ENCODE data around the gene TEAD3.

The TEAD3 gene

GRCh38 chr6:35474942-35475570, 21.8 kb downstream of the TEAD3 start:
- Histone ChIP-seq H3K4me3 (ENCODE audit: low read length in 2 of 2) (no peak overlapping the region), H3K9ac (ENCODE audit: low read length in 2 of 2) (no peak overlapping the region), H3K4me1 (ENCODE audit: control insufficient read depth, insufficient read depth, low read length) (peaks cover 27% of the 10 kb centered on the region), H3K9me3 (ENCODE audit: control insufficient read depth in 2 of 2, low read length in 2 of 2) (no peaks in the 10 kb centered on the region), H3K27me3 (ENCODE audit: control insufficient read depth in 1 of 2, insufficient read depth in 2 of 2, low read length in 2 of 2) (no peaks in the 10 kb centered on the region), H3K36me3 (ENCODE audit: control insufficient read depth in 2 of 2, insufficient read depth in 2 of 2, low read length in 2 of 2) (peaks cover 51 to 59% of the 10 kb centered on the region in 2 donors), H3K27ac (ENCODE audit: low read length) (peak overlapping the region; percentile 18)

DNA sequence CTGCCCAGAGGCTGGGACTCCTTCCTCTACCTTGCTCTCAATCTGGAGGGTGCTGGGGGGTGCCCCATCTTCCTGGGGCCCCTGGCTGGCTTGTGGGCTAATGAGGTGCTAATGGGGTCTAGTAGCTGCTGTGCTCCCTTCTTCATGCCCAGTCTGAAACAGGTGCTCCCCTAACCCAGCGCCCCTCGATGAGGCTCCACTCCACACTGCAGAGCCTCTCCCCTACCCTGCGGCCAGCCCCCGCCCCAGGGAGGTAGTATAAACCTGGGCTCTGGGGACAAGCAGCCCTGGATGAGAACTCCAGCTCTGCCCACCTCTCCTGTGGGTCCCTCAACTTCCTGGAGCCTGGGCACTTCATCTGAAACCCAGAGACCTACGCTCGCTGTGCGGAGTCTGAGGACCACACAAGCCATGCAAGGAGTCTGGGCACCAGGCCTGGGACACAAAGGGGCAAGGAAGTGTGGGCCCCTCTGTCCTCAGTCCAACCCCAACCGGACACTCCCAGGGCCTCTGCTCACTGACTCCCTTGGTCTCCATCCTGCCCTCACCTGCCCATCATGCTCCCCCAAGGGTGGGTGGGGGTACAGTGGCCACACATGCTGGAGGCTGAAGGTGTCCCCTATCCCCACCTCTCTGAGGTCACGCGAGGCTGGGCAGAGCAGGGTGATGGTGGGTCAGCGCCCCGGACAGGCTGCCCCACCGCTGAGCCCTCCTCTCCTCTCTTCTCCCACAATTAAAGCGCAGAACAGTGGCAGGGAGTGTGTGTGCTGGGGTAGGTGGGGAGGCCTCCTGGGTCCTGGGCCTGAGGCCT, 22.5 kb downstream of the TEAD3 start:
- Histone ChIP-seq H3K9ac (ENCODE audit: low read length in 2 of 2) (no peak overlapping the region), H3K4me3 (ENCODE audit: low read length in 2 of 2) (no peak overlapping the region), H3K27ac (ENCODE audit: low read length) (peak overlapping the region; percentile 24), H3K4me1 (ENCODE audit: control insufficient read depth, insufficient read depth, low read length) (peaks cover 34% of the 10 kb centered on the region), H3K36me3 (ENCODE audit: control insufficient read depth in 2 of 2, insufficient read depth in 2 of 2, low read length in 2 of 2) (peaks cover 50 to 54% of the 10 kb centered on the region in 2 donors), H3K9me3 (ENCODE audit: control insufficient read depth in 2 of 2, low read length in 2 of 2) (no peaks in the 10 kb centered on the region), H3K27me3 (ENCODE audit: control insufficient read depth in 1 of 2, insufficient read depth in 2 of 2, low read length in 2 of 2) (no peaks in the 10 kb centered on the region)

DNA sequence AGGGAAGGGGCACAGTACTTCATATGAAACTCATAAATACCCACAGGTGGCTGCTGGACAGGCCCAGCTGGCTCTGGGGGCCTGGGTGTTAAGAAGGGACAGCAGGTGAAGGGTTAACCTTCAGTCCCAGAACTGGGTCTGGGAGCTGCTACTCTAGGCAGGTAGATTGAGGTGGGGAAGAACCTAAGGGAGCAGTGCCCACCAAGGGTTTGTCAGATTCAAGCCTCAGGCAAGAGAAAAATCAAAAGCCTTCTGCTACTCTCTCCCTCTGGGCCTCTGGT, 23.1 kb downstream of the TEAD3 start:
- Histone ChIP-seq H3K9ac (ENCODE audit: low read length in 2 of 2) (no peak overlapping the region), H3K9me3 (ENCODE audit: control insufficient read depth in 2 of 2, low read length in 2 of 2) (no peaks in the 10 kb centered on the region), H3K36me3 (ENCODE audit: control insufficient read depth in 2 of 2, insufficient read depth in 2 of 2, low read length in 2 of 2) (peaks cover 50 to 51% of the 10 kb centered on the region in 2 donors), H3K4me3 (ENCODE audit: low read length in 2 of 2) (no peak overlapping the region), H3K27me3 (ENCODE audit: control insufficient read depth in 1 of 2, insufficient read depth in 2 of 2, low read length in 2 of 2) (no peaks in the 10 kb centered on the region), H3K4me1 (ENCODE audit: control insufficient read depth, insufficient read depth, low read length) (peaks cover 39% of the 10 kb centered on the region), H3K27ac (ENCODE audit: low read length) (peak overlapping the region; percentile 24)

- Histone ChIP-seq H3K9ac (ENCODE audit: low read length in 2 of 2) (no peak overlapping the region), H3K9me3 (ENCODE audit: control insufficient read depth in 2 of 2, low read length in 2 of 2) (no peaks in the 10 kb centered on the region), H3K27ac (ENCODE audit: low read length) (peak overlapping the region; percentile 24), H3K4me3 (ENCODE audit: low read length in 2 of 2) (no peak overlapping the region), H3K36me3 (ENCODE audit: control insufficient read depth in 2 of 2, insufficient read depth in 2 of 2, low read length in 2 of 2) (peaks cover 47% of the 10 kb centered on the region in 2 donors), H3K27me3 (ENCODE audit: control insufficient read depth in 1 of 2, insufficient read depth in 2 of 2, low read length in 2 of 2) (no peaks in the 10 kb centered on the region), H3K4me1 (ENCODE audit: control insufficient read depth, insufficient read depth, low read length) (peaks cover 39% of the 10 kb centered on the region)
Observed at GRCh38 chr6:35473075-35473849, 23.6 kb downstream of the TEAD3 start.

DNA sequence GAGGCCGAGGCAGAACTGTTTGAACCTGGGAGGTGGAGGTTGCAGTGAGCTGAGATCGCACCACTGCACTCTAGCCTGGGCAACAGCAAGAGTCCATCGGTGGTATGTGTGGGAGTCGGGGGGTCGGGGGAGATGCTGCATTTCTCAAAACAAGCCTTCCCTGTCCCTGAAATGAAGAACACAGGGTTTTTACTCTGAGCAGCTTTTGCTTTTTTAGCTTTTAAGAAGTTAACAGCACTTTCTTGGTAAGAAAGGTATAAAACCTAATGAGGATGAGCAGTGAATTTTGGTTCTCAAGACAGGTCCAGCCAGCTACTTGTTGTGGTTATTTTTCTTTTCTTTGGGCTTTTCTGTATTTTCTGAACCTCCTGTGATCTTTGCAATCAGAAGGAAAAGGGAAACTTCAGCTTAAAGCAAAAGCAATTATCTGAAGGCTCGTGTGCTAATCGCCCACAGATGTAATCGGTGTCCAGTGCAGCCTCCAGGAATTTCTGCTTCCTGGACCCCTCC, 25.0 kb downstream of the TEAD3 start:
- Histone ChIP-seq H3K27me3 (ENCODE audit: control insufficient read depth in 1 of 2, insufficient read depth in 2 of 2, low read length in 2 of 2) (no peaks in the 10 kb centered on the region), H3K36me3 (ENCODE audit: control insufficient read depth in 2 of 2, insufficient read depth in 2 of 2, low read length in 2 of 2) (peaks cover 35 to 41% of the 10 kb centered on the region in 2 donors), H3K9ac (ENCODE audit: low read length in 2 of 2) (no peak overlapping the region), H3K9me3 (ENCODE audit: control insufficient read depth in 2 of 2, low read length in 2 of 2) (no peaks in the 10 kb centered on the region), H3K4me3 (ENCODE audit: low read length in 2 of 2) (no peak overlapping the region), H3K4me1 (ENCODE audit: control insufficient read depth, insufficient read depth, low read length) (peaks cover 47% of the 10 kb centered on the region), H3K27ac (ENCODE audit: low read length) (peak overlapping the region; percentile 46)

GRCh38 chr6:35470663-35471120, 26.2 kb downstream of the TEAD3 start:
- Histone ChIP-seq H3K9ac (ENCODE audit: low read length in 2 of 2) (no peak overlapping the region), H3K27ac (ENCODE audit: low read length) (peak overlapping the region; percentile 89), H3K36me3 (ENCODE audit: control insufficient read depth in 2 of 2, insufficient read depth in 2 of 2, low read length in 2 of 2) (peaks cover 32 to 35% of the 10 kb centered on the region in 2 donors), H3K27me3 (ENCODE audit: control insufficient read depth in 1 of 2, insufficient read depth in 2 of 2, low read length in 2 of 2) (no peaks in the 10 kb centered on the region), H3K4me3 (ENCODE audit: low read length in 2 of 2) (no peak overlapping the region), H3K4me1 (ENCODE audit: control insufficient read depth, insufficient read depth, low read length) (peaks cover 47% of the 10 kb centered on the region), H3K9me3 (ENCODE audit: control insufficient read depth in 2 of 2, low read length in 2 of 2) (no peaks in the 10 kb centered on the region)

DNA sequence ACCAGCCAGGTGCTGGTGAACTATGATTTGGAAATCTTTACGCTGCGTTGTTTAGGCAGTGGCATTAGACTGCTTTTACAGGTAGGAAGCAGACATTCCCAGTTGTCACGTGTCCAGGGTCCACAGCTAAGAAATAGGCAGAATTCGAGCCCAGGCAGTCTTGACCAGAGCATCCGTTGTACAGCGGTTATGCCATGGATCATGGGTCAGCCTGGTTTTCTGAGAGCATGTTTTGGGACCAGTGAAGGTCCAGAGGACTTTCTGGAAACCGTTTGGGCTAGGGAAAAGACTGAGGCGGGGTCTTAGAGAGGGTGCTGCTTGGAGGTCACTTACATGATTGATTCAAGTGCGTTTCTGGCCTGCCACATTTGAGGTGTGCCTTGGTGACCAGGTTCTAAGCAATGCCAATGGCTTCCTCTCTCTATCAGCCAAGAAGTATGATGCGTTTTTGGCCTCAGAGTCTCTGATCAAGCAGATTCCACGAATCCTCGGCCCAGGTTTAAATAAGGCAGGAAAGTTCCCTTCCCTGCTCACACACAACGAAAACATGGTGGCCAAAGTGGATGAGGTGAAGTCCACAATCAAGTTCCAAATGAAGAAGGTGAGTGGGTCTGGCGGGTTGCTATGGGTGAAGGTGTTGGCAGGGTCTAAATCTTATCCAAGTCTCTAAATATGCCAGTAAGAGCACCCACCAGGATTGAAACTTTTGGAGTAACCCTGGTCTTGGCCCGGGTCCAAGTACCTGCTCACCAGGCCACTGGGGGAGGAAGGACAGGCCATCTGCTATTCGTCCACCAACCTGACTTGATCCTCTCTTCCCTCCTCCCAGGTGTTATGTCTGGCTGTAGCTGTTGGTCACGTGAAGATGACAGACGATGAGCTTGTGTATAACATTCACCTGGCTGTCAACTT, 26.9 kb downstream of the TEAD3 start:
- H3K27me3 ChIP-seq (ENCODE audit: control insufficient read depth in 1 of 2, insufficient read depth in 2 of 2, low read length in 2 of 2): no peaks in the 10 kb centered on the region
- no peaks in the 10 kb centered on the region for H3K9me3 ChIP-seq (ENCODE audit: control insufficient read depth in 2 of 2, low read length in 2 of 2)
- H3K4me1 ChIP-seq (ENCODE audit: control insufficient read depth, insufficient read depth, low read length): peaks cover 47% of the 10 kb centered on the region
- H3K27ac ChIP-seq (ENCODE audit: low read length): peak overlapping the region; percentile 89
- peaks cover 26 to 32% of the 10 kb centered on the region in 2 donors for H3K36me3 ChIP-seq (ENCODE audit: control insufficient read depth in 2 of 2, insufficient read depth in 2 of 2, low read length in 2 of 2)
- peak overlapping the region; percentile 58 to 91 for H3K4me3 ChIP-seq (ENCODE audit: low read length in 2 of 2)
- peak overlapping the region; percentile 87 to 95 for H3K9ac ChIP-seq (ENCODE audit: low read length in 2 of 2)

- Histone ChIP-seq H3K4me3 (ENCODE audit: low read length in 2 of 2) (peak overlapping the region; percentile 58 to 91), H3K27ac (ENCODE audit: low read length) (peak overlapping the region; percentile 89), H3K9ac (ENCODE audit: low read length in 2 of 2) (peak overlapping the region; percentile 87 to 95), H3K27me3 (ENCODE audit: control insufficient read depth in 1 of 2, insufficient read depth in 2 of 2, low read length in 2 of 2) (no peaks in the 10 kb centered on the region), H3K36me3 (ENCODE audit: control insufficient read depth in 2 of 2, insufficient read depth in 2 of 2, low read length in 2 of 2) (peaks cover 17 to 26% of the 10 kb centered on the region in 2 donors), H3K9me3 (ENCODE audit: control insufficient read depth in 2 of 2, low read length in 2 of 2) (no peaks in the 10 kb centered on the region), H3K4me1 (ENCODE audit: control insufficient read depth, insufficient read depth, low read length) (peaks cover 45% of the 10 kb centered on the region)
Observed at GRCh38 chr6:35468980-35469750, 27.7 kb downstream of the TEAD3 start.

GRCh38 chr6:35468181-35468979, 28.5 kb downstream of the TEAD3 start, which contains the start of gene RPL10A:
TSS of gene RPL10A (plus strand) at chr6:35468401. CDS start at chr6:35468435, 34 bp downstream.
- peaks cover 45% of the 10 kb centered on the region for H3K4me1 ChIP-seq (ENCODE audit: control insufficient read depth, insufficient read depth, low read length)
- peak within 1 kb of the TSS; percentile 58 to 91 for H3K4me3 ChIP-seq (ENCODE audit: low read length in 2 of 2)
- H3K27ac ChIP-seq (ENCODE audit: low read length): peak within 1 kb of the TSS; percentile 89
- H3K36me3 ChIP-seq (ENCODE audit: control insufficient read depth in 2 of 2, insufficient read depth in 2 of 2, low read length in 2 of 2): peaks cover 12 to 26% of the 10 kb centered on the region in 2 donors
- H3K27me3 ChIP-seq (ENCODE audit: control insufficient read depth in 1 of 2, insufficient read depth in 2 of 2, low read length in 2 of 2): no peaks in the 10 kb centered on the region
- no peaks in the 10 kb centered on the region for H3K9me3 ChIP-seq (ENCODE audit: control insufficient read depth in 2 of 2, low read length in 2 of 2)
- H3K9ac ChIP-seq (ENCODE audit: low read length in 2 of 2): peak within 1 kb of the TSS; percentile 87 to 95

Measured in stomach smooth muscle (tissue), 2 donors.